B cell (primary cell): ENCODE results near the gene FGFR2.

Source experiments
- CTCF ChIP-seq: fragments of 200-600 bp; IDR thresholded peaks from one replicate; pipeline ENCODE4 v1.8.0; 2022; ENCODE audit warnings: antibody characterized with exemption, mild to moderate bottlenecking
- EZH2 ChIP-seq: IDR thresholded peaks from 2 replicates; pipeline ENCODE4 v1.6.1; 2012; ENCODE audit warnings: borderline replicate concordance, low read depth, mild to moderate bottlenecking, moderate library complexity, low read length; ENCODE audit not compliant: insufficient read depth, poor library complexity, severe bottlenecking

DNA sequence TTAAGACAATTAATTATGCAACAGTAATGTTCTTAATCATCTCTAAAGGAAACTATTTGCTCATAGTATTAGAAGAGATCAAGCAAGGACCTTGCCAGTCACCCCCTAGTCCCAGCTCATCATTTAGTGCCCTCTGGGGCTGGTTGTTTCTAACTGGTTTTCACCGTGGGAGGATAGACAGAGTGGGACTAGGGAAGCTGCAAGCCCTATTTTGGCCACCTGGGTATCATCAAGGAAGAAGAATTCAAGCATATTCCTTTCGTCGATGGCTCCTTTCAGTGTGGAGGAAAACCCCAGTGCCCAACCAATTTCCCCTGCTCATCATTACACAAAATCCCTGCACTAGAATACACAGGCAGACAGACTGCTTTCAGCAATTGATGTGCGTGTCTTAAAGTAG lies 30.6 kb upstream of the FGFR2 start:
- TF ChIP-seq CTCF (no peak), EZH2 (no peak)
